ENCODE measurements around the gene C1QL4.

Gene C1QL4

GRCh38 chr12:49288412-49288853, 48.6 kb downstream of the C1QL4 start:
- Histone ChIP-seq H4K8ac (ENCODE audit: low read depth, low read length) (no peak overlapping the region), H3K27me3 (ENCODE audit: insufficient read depth, low read length) (peaks cover 9% of the 10 kb centered on the region), H2AFZ (ENCODE audit: insufficient read depth, low read length, poor library complexity) (no peak overlapping the region), H3K23ac (ENCODE audit: low read length) (no peak overlapping the region), H3K14ac (ENCODE audit: low read length) (no peak overlapping the region), H2BK12ac (ENCODE audit: low read length) (no peak overlapping the region), H3K4me1 (ENCODE audit: control insufficient read depth in 1 of 2, insufficient read depth in 2 of 2, low read length in 2 of 2) (no peaks in the 10 kb centered on the region), H3K79me1 (ENCODE audit: low read length) (no peaks in the 10 kb centered on the region), H4K12ac (ENCODE audit: low read depth, low read length) (no peak overlapping the region), H3K9ac (ENCODE audit: low read length) (no peak overlapping the region), H3K79me2 (ENCODE audit: control insufficient read depth, insufficient read depth, low read length, poor library complexity) (no peaks in the 10 kb centered on the region), H3K4me3 (ENCODE audit: low read depth, low read length) (no peak overlapping the region), H4K91ac (ENCODE audit: low read depth, low read length) (no peak overlapping the region), H3K27ac (ENCODE audit: low read depth, low read length) (no peak overlapping the region), H2BK120ac (ENCODE audit: insufficient read depth, low read length, poor library complexity) (no peak overlapping the region), H3K4me2 (ENCODE audit: low read length) (no peak overlapping the region), H2BK5ac (ENCODE audit: low read depth, low read length, poor library complexity) (no peak overlapping the region), H3K36me3 (ENCODE audit: control insufficient read depth in 1 of 2, insufficient read depth in 2 of 2, low read length in 2 of 2) (no peaks in the 10 kb centered on the region), H3K9me3 (ENCODE audit: insufficient read depth, low read depth, low read length) (peaks cover 3% of the 10 kb centered on the region), H3K18ac (ENCODE audit: low read length) (no peak overlapping the region), H3K4ac (ENCODE audit: low read depth, low read length) (no peak overlapping the region), H2AK5ac (ENCODE audit: low read length) (no peak overlapping the region)
- no CpG with 5 or more reads among the region's 11 CpGs for WGBS (ENCODE audit: extremely low coverage, insufficient coverage, insufficient read length)
- DNase-seq = peak in 1 of 2 donors; percentile 76

- no peak for DNase-seq
- Histone ChIP-seq H3K79me2 (ENCODE audit: control insufficient read depth, insufficient read depth, low read length, poor library complexity) (no peaks in the 10 kb centered on the region), H4K8ac (ENCODE audit: low read depth, low read length) (no peak overlapping the region), H3K27ac (ENCODE audit: low read depth, low read length) (no peak overlapping the region), H2AFZ (ENCODE audit: insufficient read depth, low read length, poor library complexity) (no peak overlapping the region), H3K23ac (ENCODE audit: low read length) (no peak overlapping the region), H3K4me2 (ENCODE audit: low read length) (no peak overlapping the region), H2BK12ac (ENCODE audit: low read length) (no peak overlapping the region), H3K9me3 (ENCODE audit: insufficient read depth, low read depth, low read length) (peaks cover 3% of the 10 kb centered on the region), H3K36me3 (ENCODE audit: control insufficient read depth in 1 of 2, insufficient read depth in 2 of 2, low read length in 2 of 2) (no peaks in the 10 kb centered on the region), H3K79me1 (ENCODE audit: low read length) (no peaks in the 10 kb centered on the region), H4K91ac (ENCODE audit: low read depth, low read length) (no peak overlapping the region), H3K14ac (ENCODE audit: low read length) (no peak overlapping the region), H2BK5ac (ENCODE audit: low read depth, low read length, poor library complexity) (no peak overlapping the region), H3K27me3 (ENCODE audit: insufficient read depth, low read length) (peaks cover 4% of the 10 kb centered on the region), H2BK120ac (ENCODE audit: insufficient read depth, low read length, poor library complexity) (no peak overlapping the region), H3K4ac (ENCODE audit: low read depth, low read length) (no peak overlapping the region), H3K18ac (ENCODE audit: low read length) (no peak overlapping the region), H3K4me3 (ENCODE audit: low read depth, low read length) (no peak overlapping the region), H3K9ac (ENCODE audit: low read length) (no peak overlapping the region), H3K4me1 (ENCODE audit: control insufficient read depth in 1 of 2, insufficient read depth in 2 of 2, low read length in 2 of 2) (no peaks in the 10 kb centered on the region), H4K12ac (ENCODE audit: low read depth, low read length) (no peak overlapping the region), H2AK5ac (ENCODE audit: low read length) (no peak overlapping the region)
- no CpG with 5 or more reads among the region's 6 CpGs for WGBS (ENCODE audit: extremely low coverage, insufficient coverage, insufficient read length)
Observed at GRCh38 chr12:49287876-49288275, 49.1 kb downstream of the C1QL4 start.

GRCh38 chr12:49284672-49285071, 52.3 kb downstream of the C1QL4 start:
- Histone ChIP-seq H3K23ac (ENCODE audit: low read length) (no peak overlapping the region), H3K27ac (ENCODE audit: low read depth, low read length) (no peak overlapping the region), H3K36me3 (ENCODE audit: control insufficient read depth in 1 of 2, insufficient read depth in 2 of 2, low read length in 2 of 2) (no peaks in the 10 kb centered on the region), H3K9ac (ENCODE audit: low read length) (no peak overlapping the region), H3K4me2 (ENCODE audit: low read length) (no peak overlapping the region), H4K91ac (ENCODE audit: low read depth, low read length) (no peak overlapping the region), H3K27me3 (ENCODE audit: insufficient read depth, low read length) (no peaks in the 10 kb centered on the region), H3K14ac (ENCODE audit: low read length) (no peak overlapping the region), H2BK5ac (ENCODE audit: low read depth, low read length, poor library complexity) (no peak overlapping the region), H3K79me1 (ENCODE audit: low read length) (no peaks in the 10 kb centered on the region), H3K9me3 (ENCODE audit: insufficient read depth, low read depth, low read length) (peaks cover 3% of the 10 kb centered on the region), H3K18ac (ENCODE audit: low read length) (no peak overlapping the region), H3K79me2 (ENCODE audit: control insufficient read depth, insufficient read depth, low read length, poor library complexity) (no peaks in the 10 kb centered on the region), H2BK12ac (ENCODE audit: low read length) (no peak overlapping the region), H4K12ac (ENCODE audit: low read depth, low read length) (no peak overlapping the region), H4K8ac (ENCODE audit: low read depth, low read length) (no peak overlapping the region), H3K4me1 (ENCODE audit: control insufficient read depth in 1 of 2, insufficient read depth in 2 of 2, low read length in 2 of 2) (peaks cover 0 to under 1% of the 10 kb centered on the region in 2 experiments), H3K4me3 (ENCODE audit: low read depth, low read length) (no peak overlapping the region), H2BK120ac (ENCODE audit: insufficient read depth, low read length, poor library complexity) (no peak overlapping the region), H2AFZ (ENCODE audit: insufficient read depth, low read length, poor library complexity) (no peak overlapping the region), H2AK5ac (ENCODE audit: low read length) (no peak overlapping the region), H3K4ac (ENCODE audit: low read depth, low read length) (no peak overlapping the region)
- no peak for DNase-seq
- no CpG with 5 or more reads among the region's 4 CpGs for WGBS (ENCODE audit: extremely low coverage, insufficient coverage, insufficient read length)

- H3K4me1 ChIP-seq (ENCODE audit: control insufficient read depth in 1 of 2, insufficient read depth in 2 of 2, low read length in 2 of 2) = peaks cover 2 to 4% of the 10 kb centered on the region in 2 experiments
- no peak overlapping the region for H3K14ac ChIP-seq (ENCODE audit: low read length)
- H3K27me3 ChIP-seq (ENCODE audit: insufficient read depth, low read length) = no peaks in the 10 kb centered on the region
- H3K4me2 ChIP-seq (ENCODE audit: low read length) = no peak overlapping the region
- H2BK12ac ChIP-seq (ENCODE audit: low read length) = no peak overlapping the region
- peaks cover 3% of the 10 kb centered on the region for H3K9me3 ChIP-seq (ENCODE audit: insufficient read depth, low read depth, low read length)
- no peak overlapping the region for H4K8ac ChIP-seq (ENCODE audit: low read depth, low read length)
- H2BK5ac ChIP-seq (ENCODE audit: low read depth, low read length, poor library complexity) = no peak overlapping the region
- no peak overlapping the region for H3K4ac ChIP-seq (ENCODE audit: low read depth, low read length)
- no peak overlapping the region for H3K27ac ChIP-seq (ENCODE audit: low read depth, low read length)
- H3K9ac ChIP-seq (ENCODE audit: low read length) = no peak overlapping the region
- H4K91ac ChIP-seq (ENCODE audit: low read depth, low read length) = no peak overlapping the region
- H2AFZ ChIP-seq (ENCODE audit: insufficient read depth, low read length, poor library complexity) = no peak overlapping the region
- H3K36me3 ChIP-seq (ENCODE audit: control insufficient read depth in 1 of 2, insufficient read depth in 2 of 2, low read length in 2 of 2) = no peaks in the 10 kb centered on the region
- no peak overlapping the region for H3K23ac ChIP-seq (ENCODE audit: low read length)
- H3K79me2 ChIP-seq (ENCODE audit: control insufficient read depth, insufficient read depth, low read length, poor library complexity) = no peaks in the 10 kb centered on the region
- H2BK120ac ChIP-seq (ENCODE audit: insufficient read depth, low read length, poor library complexity) = no peak overlapping the region
- no peak overlapping the region for H2AK5ac ChIP-seq (ENCODE audit: low read length)
- no peak overlapping the region for H4K12ac ChIP-seq (ENCODE audit: low read depth, low read length)
- no peaks in the 10 kb centered on the region for H3K79me1 ChIP-seq (ENCODE audit: low read length)
- no CpG with 5 or more reads among the region's 25 CpGs for WGBS (ENCODE audit: extremely low coverage, insufficient coverage, insufficient read length)
- H3K18ac ChIP-seq (ENCODE audit: low read length) = no peak overlapping the region
- H3K4me3 ChIP-seq (ENCODE audit: low read depth, low read length) = no peak overlapping the region
- DNase-seq = peak in 1 of 2 donors; percentile 50
Observed at GRCh38 chr12:49283541-49284429, 53.2 kb downstream of the C1QL4 start.

Data from trophoblast cell (in vitro differentiated cells and primary cell).